GM19328 (cell line): Measurements from ENCODE around the gene HPCAL4.

Source experiments
- ATAC-seq: cut with Tn5 transposase; IDR thresholded peaks from one replicate; pipeline ENCODE4 v1.9.1; 2021; ENCODE audit warnings: mild to moderate bottlenecking, moderate library complexity; ENCODE audit not compliant: unreplicated experiment

Gene HPCAL4

DNA sequence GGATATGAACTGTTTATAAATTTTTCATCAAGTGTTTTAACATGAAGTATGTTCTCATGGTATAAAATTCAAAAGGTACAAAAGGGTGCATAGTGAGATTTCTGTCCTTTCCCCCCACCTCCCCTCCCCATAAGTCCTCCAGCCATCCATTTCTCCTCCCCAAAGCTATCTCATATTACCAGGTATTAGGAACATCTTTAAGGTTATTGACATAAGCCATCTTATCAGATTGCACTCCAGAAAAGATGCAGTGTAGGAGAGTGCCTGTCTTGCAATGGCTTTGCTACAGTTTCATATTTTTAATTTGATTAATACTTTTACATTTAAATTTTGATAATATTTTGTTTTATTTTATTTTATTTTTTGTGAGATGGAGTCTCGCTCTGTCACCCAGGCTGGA lies 13.5 kb upstream of the HPCAL4 start:
- ATAC-seq = no peak

DNA sequence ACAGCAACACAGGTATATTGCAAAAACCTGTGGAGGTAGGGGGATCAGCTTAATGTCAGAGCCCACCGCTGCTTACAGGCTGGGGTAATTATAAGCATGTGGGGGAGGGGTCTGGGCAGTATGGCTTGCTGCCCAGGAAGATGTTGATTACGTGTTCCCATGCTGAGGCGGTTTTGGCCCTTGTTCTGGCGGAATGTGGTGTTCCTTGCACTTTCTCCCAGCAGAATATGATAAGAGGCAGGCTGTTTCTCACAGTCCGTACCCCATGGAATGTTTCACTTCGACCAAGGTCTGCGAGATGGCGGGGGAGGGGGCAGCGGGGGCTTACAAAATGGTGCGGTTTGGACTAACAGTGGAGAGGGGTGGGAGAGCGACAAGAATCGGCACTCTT lies 9.8 kb upstream of the HPCAL4 start:
- ATAC-seq = no peak

- ATAC-seq = no peak
These were observed 9.1 kb upstream of the HPCAL4 start for GRCh38 chr1:39700348-39700747.

- no peak for ATAC-seq
These were observed 8.2 kb upstream of the HPCAL4 start for GRCh38 chr1:39699419-39699818.

GRCh38 chr1:39698568-39698967 lies 7.3 kb upstream of the HPCAL4 start:
- ATAC-seq = no peak

DNA sequence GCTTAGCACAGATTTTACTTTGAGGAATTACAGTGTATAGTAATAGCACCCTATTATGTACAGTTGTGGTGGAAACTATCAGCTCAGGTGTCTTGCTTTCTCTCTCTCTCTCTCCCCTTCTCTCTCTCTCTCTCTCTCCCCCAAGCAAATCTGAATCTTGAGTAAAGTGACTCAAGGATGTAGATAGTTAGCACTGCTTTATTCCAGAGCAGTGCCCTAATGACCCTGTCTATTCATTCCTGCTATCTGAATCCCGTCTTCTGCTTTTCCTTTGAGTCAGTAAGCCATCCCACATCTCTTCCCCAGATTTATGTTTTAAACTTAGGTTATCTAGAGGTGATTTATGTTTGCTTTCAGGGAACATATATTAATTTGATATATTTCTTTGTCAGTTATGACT lies 5.2 kb upstream of the HPCAL4 start:
- ATAC-seq = no peak

GRCh38 chr1:39695016-39695415 lies 3.8 kb upstream of the HPCAL4 start:
- no peak for ATAC-seq

DNA sequence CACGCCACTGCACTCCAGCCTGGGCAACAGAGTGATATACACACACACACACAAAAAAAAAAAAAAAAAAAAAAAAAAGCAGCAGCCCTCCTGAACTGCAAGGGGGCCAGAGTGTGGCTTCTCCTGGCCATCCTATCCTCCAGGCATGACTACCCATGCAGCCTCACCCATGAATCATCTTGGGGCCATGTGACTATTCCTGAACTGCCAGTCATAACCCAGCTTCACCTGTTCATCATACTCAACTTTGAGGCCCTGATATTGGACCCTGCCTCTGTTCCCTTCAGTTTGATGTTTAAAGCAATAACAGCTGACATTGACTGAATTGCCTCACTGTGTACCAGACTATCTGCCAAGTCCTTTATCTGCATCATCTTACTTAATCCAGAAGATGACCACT lies 2.8 kb upstream of the HPCAL4 start:
- no peak for ATAC-seq

DNA sequence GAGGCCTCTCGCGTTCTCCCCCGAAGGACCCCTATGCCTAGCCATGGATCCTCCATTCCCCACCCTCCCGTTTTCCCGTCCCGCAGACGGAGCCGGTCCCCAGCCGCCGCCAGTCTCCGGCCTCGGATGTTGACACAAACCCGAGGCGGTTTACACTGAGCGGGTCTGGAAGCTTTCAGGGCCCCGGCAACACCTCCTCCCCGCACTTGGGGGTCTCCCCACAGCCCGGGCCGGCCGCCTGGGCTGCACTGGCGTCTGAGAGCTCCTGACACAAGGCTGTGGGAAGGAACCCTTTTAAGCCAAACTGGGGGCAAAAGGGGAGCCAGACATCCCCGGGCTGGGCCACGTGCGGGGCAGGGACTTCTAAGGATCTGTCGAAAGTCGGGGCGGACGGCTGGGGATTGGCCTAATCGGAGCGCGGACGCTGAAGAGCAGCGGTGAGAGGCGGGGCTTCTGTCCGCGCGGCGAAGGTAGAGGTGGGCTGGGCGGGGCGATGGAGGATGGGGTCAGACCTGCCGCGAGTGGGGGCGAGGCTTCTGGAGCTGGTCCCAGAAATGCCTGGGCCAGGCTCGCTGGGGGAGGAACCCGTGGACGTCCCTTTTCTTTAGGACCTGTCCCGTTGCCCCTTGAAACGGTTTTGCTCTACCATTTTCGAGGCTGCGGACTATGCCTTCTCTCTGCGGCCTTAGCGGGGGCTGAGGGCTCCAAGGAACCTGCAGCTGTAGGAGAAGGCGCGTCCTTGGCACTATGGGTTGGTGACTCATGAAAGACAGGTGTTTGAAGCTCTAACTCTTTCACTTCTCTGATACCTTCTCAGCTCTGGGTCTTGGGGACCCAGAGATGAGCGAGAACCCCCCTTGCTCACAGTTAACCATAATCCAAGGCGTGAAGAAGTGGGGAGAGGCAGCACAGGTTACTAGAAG lies 1.2 kb upstream of the HPCAL4 start:
- no peak for ATAC-seq

DNA sequence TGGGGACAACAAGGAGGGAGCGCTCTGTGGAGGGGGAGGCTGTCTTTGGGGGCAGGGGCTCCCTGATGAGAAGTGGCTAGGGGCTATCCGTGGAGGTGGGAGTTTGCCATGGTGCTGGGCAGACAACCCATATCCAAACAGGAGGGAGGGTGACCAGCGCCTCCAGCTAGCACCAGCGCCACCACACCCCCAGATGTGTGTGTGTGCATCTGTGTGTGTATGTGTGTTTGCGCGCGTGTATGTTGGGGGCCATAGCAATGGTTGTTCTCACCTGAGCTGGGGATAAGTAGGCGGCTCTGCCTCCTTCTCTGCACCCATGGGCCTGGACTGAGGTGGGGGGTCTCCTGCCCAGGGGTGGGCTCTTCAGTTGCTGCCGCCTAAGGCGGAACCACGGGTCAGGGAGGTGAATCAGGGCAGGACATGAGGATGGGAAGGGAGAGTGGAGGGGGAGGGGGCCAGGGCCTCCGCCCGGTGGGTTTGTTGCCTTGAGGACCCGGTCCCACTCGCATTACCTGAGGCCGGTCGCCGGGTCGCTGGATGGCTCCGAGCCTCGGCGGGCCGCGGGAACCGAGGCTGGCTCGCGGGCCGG lies 345 bp downstream of the HPCAL4 start:
- ATAC-seq = no peak

DNA sequence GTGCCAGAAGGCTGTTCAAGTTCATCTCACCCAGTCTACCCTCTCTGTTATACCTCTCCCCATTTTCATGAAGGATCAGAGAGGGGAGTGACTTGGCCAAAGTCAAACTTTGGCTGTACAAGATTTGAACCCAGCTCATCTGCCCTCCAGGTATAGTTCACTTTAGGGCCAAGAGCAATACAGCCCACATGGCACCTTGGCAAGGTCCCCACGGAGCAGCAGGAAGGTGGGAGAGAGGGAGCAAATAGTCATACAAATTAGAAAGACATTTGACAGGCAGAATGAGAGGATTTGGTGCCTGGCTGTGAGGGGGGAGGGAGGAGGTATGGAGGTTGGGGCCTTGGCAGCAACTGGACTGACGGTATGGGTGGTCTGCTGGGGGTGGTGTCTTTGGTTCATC lies 1.0 kb downstream of the HPCAL4 start:
- no peak for ATAC-seq

GRCh38 chr1:39689635-39690034 lies 1.6 kb downstream of the HPCAL4 start:
- ATAC-seq = no peak

DNA sequence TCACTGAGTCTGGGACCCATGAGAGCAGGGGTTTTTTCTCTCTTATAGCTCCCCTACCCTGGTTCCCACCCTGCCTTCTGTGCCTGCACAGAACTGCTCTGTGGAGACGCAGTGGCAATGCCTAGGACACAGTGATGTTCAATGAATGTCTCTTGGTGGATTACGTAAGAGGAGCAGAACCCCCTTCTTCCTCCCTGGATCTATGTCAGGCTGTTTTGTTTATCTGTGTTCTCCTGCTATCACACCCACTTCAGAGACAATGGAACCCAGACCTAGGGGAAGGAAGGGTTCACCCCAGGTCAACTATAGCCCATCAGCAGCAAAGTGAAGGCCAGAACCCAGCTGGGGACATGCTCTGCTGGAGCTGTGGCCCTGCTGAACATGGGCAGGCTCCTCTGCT lies 2.0 kb downstream of the HPCAL4 start:
- no peak for ATAC-seq

DNA sequence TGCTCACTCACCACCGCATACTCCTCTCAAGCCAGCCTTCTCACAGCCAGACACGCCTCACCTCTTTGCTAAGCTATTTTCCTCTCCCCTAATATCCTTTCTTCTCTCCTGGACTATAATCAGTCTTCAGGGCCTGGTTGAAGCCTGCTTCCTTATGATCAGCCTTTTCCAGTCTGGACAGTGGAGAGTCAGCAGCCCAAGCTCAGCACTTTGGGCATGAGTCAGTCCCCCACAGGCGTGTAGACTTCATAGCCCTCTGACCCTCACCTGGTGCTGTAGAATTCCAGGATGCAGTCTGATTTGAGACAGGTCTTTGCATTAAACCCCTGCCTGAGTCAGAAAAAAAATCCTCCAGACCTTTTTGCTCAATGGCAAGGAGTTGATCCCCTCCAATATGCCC lies 2.5 kb downstream of the HPCAL4 start:
- no peak for ATAC-seq

GRCh38 chr1:39687243-39687642 lies 4.0 kb downstream of the HPCAL4 start:
- ATAC-seq = no peak

GRCh38 chr1:39685071-39685470 lies 6.2 kb downstream of the HPCAL4 start:
- ATAC-seq = no peak

DNA sequence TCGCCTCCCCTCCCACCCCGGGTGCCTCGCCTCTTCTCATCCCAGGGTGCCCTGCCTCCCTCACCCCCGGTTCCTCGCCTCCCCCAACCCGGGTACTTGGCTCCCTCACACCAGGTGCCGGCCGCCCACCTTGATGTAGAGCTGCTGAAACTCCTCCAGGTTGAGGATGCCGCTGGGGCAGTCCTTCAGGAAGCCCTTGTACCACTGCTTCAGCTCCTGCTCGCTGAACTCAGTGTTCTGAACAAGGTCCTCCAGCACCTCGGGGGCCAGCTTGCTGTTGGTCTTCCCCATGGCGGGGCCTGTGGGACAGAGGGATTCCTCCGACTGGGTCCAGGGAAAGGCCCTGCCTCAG lies 6.9 kb downstream of the HPCAL4 start:
- no peak for ATAC-seq

DNA sequence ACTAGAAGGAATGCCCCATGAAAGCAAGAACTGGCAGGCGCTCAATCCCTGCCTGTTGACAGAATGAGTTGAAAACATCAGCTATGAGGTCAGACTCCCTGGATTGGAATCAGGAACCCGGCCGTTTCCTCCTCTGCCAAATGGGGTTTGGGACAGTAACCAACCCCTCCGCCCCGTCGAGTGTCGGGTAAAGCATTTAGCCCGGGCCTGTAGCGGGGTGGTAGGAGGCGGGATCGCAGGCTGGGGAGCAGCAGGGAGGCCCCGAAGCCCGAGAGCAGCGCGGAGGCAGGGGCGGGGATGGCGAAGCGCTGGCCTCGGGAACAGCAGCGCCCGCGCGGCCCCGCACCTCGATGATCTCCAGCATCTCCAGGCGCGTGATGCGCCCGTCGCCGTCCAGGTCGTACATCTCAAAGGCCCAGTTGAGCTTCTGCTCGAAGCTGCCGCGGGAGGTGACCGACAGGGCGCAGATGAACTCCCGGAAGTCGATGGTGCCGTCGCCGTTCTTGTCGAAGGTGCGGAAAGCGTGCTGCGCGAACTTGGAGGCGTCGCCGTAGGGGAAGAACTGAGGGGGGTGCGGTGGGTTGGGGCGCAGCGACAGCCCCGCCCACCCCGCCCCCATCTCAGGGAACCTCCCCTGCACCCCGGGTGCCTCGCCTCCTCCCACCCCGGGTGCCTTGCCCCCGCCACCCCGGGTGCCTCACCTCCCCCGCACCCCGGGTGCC lies 7.5 kb downstream of the HPCAL4 start:
- ATAC-seq = no peak

DNA sequence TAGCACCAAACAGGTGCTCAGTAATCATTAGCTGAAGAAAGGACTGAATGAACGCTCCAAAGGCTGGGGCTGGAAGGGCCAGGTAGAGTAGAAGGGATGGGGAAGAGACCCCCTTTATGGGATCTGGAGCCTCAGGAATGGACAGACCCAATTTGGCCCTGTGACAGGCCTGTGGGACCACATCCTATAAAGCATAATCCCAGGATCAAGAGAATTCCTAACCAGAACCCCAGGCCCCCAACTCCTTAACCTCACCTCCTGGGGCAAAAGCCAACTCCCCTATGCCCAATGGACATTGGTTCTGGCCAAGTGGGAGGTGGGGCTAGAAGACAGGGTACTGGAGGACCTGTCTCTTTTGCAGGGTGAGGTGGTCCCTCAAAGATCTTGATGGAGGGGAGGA lies 9.2 kb downstream of the HPCAL4 start:
- ATAC-seq = no peak

- ATAC-seq = no peak
These were observed 9.9 kb downstream of the HPCAL4 start for GRCh38 chr1:39681294-39681693.

GRCh38 chr1:39680751-39681150 lies 10.5 kb downstream of the HPCAL4 start:
- ATAC-seq = no peak

DNA sequence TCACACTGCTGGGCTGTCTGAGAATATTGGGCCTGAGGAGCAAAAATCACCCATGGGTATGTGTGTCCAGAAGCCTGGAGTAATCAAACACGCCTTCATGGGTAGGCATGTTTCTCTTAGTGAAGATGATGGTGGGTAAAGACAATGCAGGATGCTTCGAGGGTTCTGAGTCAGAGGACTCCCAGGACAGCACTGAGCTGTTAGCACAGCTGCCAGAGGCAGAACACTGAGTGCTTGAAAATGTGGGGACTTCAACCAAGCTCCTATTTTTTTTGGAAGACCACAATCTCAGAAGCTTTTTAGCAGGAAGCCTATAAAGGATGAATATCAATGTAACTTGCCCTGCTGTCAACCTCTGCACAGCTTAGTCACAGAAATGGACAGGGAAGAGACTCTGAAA lies 11.4 kb downstream of the HPCAL4 start:
- no peak for ATAC-seq
